Ascending aorta (tissue), 2 donors: ENCODE measurements around the gene DCAF8L2. TPM values are rescaled to one million over a fixed set of nuclear protein-coding genes. Genes with fewer than 3 reads are reported as not detected.
"Not testable (repeated sequence)": the region's sequence is repeated elsewhere in the genome, so short reads cannot be mapped to it uniquely, and the experiment has no call there.

Experiments used
- DNase-seq, 2 donors: peaks; one replicate each; pipeline ENCODE4 v3.0.0-alpha.2; 2019; ENCODE audit warnings: low spot score in 2 of 2
- H3K27ac ChIP-seq, 2 donors: fragments of 200-600 bp; sonication (generic); one replicate each; pipeline ENCODE4 v1.5.1; 2016 to 2017; ENCODE audit warnings: mild to moderate bottlenecking in 1 of 2
- H3K27me3 ChIP-seq: fragments of 200-600 bp; sonication (generic); one replicate; pipeline ENCODE4 v1.5.1; 2017
- H3K36me3 ChIP-seq, 2 donors: fragments of 200-600 bp; sonication (generic); one replicate each; pipeline ENCODE4 v1.5.1; 2016
- H3K4me1 ChIP-seq, 2 donors: fragments of 200-600 bp; sonication (generic); one replicate each; pipeline ENCODE4 v1.5.1; 2016 to 2017; ENCODE audit warnings: mild to moderate bottlenecking in 1 of 2
- H3K4me3 ChIP-seq, 2 donors: fragments of 200-600 bp; sonication (generic); one replicate each; pipeline ENCODE4 v1.5.1; 2016 to 2017; ENCODE audit warnings: mild to moderate bottlenecking in 1 of 2
- H3K9me3 ChIP-seq, 2 donors: fragments of 200-600 bp; sonication (generic); one replicate each; pipeline ENCODE4 v1.5.1; 2016
- intact Hi-C: fragments of 100-400 bp; cut with DNase I; formaldehyde crosslinking; loops from one replicate; pipeline ENCODE4 v1.15.1; 2023
- total RNA-seq: library from RNA; depleted of rRNA; stranded (reverse); fragments of >200 nt; gene quantifications from one replicate; pipeline ENCODE4 v1.1.0, GENCODE V29; 2016
- TF ChIP-seq, protein P1 (sequence below), 3 experiments: fragments of 200-600 bp in 2 of 3; fragments of 450-650 bp in 1 of 3; sonication (generic) in 2 of 3; IDR thresholded peaks; one replicate each; pipeline ENCODE4 v1.5.1; 2016 to 2019; ENCODE audit warnings: antibody characterized with exemption in 3 of 3, mild to moderate bottlenecking in 1 of 3, moderate library complexity in 1 of 3

Gene DCAF8L2
- total RNA-seq, 1 donor from 2014 or later = not detected

- Histone ChIP-seq H3K4me1 (no peaks in the 10 kb centered on the region), H3K4me3 (no peak overlapping the region), H3K27me3 (no peaks in the 10 kb centered on the region), H3K9me3 (no peaks in the 10 kb centered on the region), H3K36me3 (no peaks in the 10 kb centered on the region), H3K27ac (no peak overlapping the region)
- no peak for DNase-seq
- intact Hi-C loops = no loop called here
- TF ChIP-seq, protein P1, sequence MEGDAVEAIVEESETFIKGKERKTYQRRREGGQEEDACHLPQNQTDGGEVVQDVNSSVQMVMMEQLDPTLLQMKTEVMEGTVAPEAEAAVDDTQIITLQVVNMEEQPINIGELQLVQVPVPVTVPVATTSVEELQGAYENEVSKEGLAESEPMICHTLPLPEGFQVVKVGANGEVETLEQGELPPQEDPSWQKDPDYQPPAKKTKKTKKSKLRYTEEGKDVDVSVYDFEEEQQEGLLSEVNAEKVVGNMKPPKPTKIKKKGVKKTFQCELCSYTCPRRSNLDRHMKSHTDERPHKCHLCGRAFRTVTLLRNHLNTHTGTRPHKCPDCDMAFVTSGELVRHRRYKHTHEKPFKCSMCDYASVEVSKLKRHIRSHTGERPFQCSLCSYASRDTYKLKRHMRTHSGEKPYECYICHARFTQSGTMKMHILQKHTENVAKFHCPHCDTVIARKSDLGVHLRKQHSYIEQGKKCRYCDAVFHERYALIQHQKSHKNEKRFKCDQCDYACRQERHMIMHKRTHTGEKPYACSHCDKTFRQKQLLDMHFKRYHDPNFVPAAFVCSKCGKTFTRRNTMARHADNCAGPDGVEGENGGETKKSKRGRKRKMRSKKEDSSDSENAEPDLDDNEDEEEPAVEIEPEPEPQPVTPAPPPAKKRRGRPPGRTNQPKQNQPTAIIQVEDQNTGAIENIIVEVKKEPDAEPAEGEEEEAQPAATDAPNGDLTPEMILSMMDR (IDR thresholded peaks at IDR 0.05) = no peak
Observed at GRCh38 chrX:27746516-27746915, 156.4 kb downstream of the DCAF8L2 start.

GRCh38 chrX:27750298-27750697 lies 160.2 kb downstream of the DCAF8L2 start:
- intact Hi-C loops, DNase-seq, H3K36me3 ChIP-seq, H3K27me3 ChIP-seq, H3K27ac ChIP-seq, H3K4me3 ChIP-seq, H3K9me3 ChIP-seq, H3K4me1 ChIP-seq: not testable (repeated sequence)

GRCh38 chrX:27751976-27752375 lies 161.8 kb downstream of the DCAF8L2 start:
- H3K4me3 ChIP-seq = no peak overlapping the region
- H3K27me3 ChIP-seq = no peaks in the 10 kb centered on the region
- H3K27ac ChIP-seq = no peak overlapping the region
- TF ChIP-seq, protein P1 (IDR thresholded peaks at IDR 0.05) = no peak
- no peak for DNase-seq
- no peaks in the 10 kb centered on the region for H3K4me1 ChIP-seq
- intact Hi-C loops = no loop called here
- no peaks in the 10 kb centered on the region for H3K9me3 ChIP-seq
- no peaks in the 10 kb centered on the region for H3K36me3 ChIP-seq

- H3K27me3 ChIP-seq = no peaks in the 10 kb centered on the region
- TF ChIP-seq, protein P1 (IDR thresholded peaks at IDR 0.05) = no peak
- no peak for DNase-seq
- no peaks in the 10 kb centered on the region for H3K9me3 ChIP-seq
- no peak overlapping the region for H3K27ac ChIP-seq
- H3K36me3 ChIP-seq = no peaks in the 10 kb centered on the region
- no peaks in the 10 kb centered on the region for H3K4me1 ChIP-seq
- intact Hi-C loops = no loop called here
- H3K4me3 ChIP-seq = no peak overlapping the region
Observed at GRCh38 chrX:27765718-27766117, 175.6 kb downstream of the DCAF8L2 start.

- intact Hi-C loops = no loop called here
- H3K36me3 ChIP-seq = no peaks in the 10 kb centered on the region
- TF ChIP-seq, protein P1 (IDR thresholded peaks at IDR 0.05) = no peak
- H3K27ac ChIP-seq = no peak overlapping the region
- no peaks in the 10 kb centered on the region for H3K9me3 ChIP-seq
- no peaks in the 10 kb centered on the region for H3K4me1 ChIP-seq
- no peaks in the 10 kb centered on the region for H3K27me3 ChIP-seq
- DNase-seq = no peak
- no peak overlapping the region for H3K4me3 ChIP-seq
Observed at GRCh38 chrX:27767387-27767786, 177.2 kb downstream of the DCAF8L2 start.

- Histone ChIP-seq H3K9me3 (no peaks in the 10 kb centered on the region), H3K4me3 (no peak overlapping the region), H3K27ac (no peak overlapping the region), H3K36me3 (no peaks in the 10 kb centered on the region), H3K4me1 (no peaks in the 10 kb centered on the region), H3K27me3 (no peaks in the 10 kb centered on the region)
- no peak for DNase-seq
- intact Hi-C loops = no loop called here
- TF ChIP-seq, protein P1 (IDR thresholded peaks at IDR 0.05) = no peak
Observed at GRCh38 chrX:27775984-27776383, 185.8 kb downstream of the DCAF8L2 start.
